ENCODE data around the gene CXCL14.
A peak's percentile ranks its signal among the peaks of the same experiment; 100 is the strongest.

The CXCL14 gene

DNA sequence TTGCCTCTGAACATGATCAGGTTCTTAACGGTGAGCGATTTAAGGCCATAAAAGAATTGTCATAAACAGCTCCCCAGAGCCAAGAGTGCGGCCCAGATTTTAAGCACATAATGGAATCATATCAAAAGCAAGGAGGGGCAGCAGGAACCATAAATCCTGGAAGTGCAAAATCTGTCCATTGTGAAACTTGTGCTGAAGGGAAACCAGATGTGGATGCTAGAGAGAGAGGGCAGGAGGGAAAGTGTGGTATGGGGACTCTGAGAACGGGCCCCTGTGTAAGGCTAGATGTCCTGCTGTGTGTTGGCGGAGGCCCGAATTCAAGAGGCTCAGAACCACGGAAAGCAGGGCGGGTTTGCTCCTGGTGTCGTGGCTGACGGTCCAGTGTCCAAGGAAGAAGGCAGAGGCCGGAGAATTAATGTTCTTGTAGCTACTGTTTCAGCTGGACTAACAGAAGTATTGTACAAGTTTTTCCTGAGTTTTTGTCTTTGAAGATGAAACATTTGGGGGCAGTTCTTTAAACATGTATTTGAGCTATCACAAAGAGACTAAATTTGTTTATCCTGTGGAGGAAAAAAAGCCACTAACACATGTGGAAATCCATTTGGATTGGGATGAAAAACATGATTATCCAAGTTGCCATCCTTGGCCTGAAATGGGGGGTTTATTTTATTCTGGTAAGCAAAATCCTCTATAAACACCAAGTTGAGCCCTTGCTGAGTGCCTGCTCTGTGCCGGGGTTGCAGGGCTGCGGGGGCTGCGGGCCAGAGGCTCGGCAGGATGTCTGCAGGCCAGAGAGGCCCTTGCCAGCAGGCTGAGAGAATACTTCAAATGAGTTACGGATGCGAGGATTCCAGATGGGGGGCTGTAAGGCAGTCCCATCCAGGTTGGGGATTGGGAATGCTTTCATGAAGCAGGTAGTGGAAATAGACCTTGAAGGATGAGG, 9.2 kb upstream of the CXCL14 start:
- Mint-ChIP-seq H3K27ac (no peak overlapping the region), H3K9me3 (no peaks in the 10 kb centered on the region), H3K4me3 (no peak overlapping the region), H3K27me3 (ENCODE audit: low read depth) (peaks cover 28% of the 10 kb centered on the region), H3K36me3 (ENCODE audit: low read depth) (no peaks in the 10 kb centered on the region), H3K4me1 (no peaks in the 10 kb centered on the region)
- TF ChIP-seq, protein P1, sequence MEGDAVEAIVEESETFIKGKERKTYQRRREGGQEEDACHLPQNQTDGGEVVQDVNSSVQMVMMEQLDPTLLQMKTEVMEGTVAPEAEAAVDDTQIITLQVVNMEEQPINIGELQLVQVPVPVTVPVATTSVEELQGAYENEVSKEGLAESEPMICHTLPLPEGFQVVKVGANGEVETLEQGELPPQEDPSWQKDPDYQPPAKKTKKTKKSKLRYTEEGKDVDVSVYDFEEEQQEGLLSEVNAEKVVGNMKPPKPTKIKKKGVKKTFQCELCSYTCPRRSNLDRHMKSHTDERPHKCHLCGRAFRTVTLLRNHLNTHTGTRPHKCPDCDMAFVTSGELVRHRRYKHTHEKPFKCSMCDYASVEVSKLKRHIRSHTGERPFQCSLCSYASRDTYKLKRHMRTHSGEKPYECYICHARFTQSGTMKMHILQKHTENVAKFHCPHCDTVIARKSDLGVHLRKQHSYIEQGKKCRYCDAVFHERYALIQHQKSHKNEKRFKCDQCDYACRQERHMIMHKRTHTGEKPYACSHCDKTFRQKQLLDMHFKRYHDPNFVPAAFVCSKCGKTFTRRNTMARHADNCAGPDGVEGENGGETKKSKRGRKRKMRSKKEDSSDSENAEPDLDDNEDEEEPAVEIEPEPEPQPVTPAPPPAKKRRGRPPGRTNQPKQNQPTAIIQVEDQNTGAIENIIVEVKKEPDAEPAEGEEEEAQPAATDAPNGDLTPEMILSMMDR (IDR thresholded peaks at IDR 0.05; ENCODE audit: unreplicated experiment in 3 of 3), result no peak

DNA sequence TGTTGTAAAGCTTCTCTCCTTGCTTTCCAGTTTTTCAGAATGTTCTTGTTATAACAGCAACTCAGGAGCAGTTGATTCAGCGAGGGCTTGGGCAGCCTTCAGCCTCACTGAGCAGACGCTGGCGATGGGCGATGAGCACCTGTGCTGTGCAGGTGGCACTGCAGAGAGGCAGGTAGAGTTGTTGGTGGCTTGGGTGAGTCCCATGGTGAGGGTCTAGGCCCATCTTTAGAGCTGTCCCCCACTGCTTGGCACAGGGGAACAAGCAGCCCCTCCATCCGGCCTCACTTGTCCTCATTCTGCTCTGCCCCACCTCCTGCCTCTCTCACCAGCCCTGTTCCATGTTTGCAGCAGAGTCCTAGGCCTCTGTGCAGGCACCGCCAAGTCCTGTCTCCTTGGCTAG, 6.1 kb upstream of the CXCL14 start:
- H3K9me3 Mint-ChIP-seq, result no peaks in the 10 kb centered on the region
- no peaks in the 10 kb centered on the region for H3K4me1 Mint-ChIP-seq
- TF ChIP-seq, protein P1 (IDR thresholded peaks at IDR 0.05; ENCODE audit: unreplicated experiment in 3 of 3), result no peak
- no peak overlapping the region for H3K27ac Mint-ChIP-seq
- no peak overlapping the region for H3K4me3 Mint-ChIP-seq
- H3K36me3 Mint-ChIP-seq (ENCODE audit: low read depth), result no peaks in the 10 kb centered on the region
- H3K27me3 Mint-ChIP-seq (ENCODE audit: low read depth), result peaks cover 54% of the 10 kb centered on the region

DNA sequence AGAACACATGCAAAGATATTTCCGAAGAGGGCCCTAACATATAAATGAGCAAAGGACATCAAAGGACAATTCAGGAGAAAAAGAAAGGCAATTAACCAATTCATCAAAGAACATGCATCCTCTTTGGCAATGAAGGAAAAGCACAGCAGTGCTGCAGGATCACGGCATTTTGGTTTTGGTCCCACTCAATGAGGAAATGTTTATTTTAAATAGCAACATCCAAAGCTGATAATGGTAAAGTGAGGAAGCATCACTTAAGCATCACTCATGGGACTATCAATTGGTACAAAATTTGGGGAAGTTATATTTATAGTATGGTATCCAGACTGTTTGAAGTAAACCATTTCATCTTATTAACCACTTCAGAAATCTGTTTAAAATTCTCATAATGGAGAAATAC, 5.5 kb upstream of the CXCL14 start:
- no peak overlapping the region for H3K4me3 Mint-ChIP-seq

DNA sequence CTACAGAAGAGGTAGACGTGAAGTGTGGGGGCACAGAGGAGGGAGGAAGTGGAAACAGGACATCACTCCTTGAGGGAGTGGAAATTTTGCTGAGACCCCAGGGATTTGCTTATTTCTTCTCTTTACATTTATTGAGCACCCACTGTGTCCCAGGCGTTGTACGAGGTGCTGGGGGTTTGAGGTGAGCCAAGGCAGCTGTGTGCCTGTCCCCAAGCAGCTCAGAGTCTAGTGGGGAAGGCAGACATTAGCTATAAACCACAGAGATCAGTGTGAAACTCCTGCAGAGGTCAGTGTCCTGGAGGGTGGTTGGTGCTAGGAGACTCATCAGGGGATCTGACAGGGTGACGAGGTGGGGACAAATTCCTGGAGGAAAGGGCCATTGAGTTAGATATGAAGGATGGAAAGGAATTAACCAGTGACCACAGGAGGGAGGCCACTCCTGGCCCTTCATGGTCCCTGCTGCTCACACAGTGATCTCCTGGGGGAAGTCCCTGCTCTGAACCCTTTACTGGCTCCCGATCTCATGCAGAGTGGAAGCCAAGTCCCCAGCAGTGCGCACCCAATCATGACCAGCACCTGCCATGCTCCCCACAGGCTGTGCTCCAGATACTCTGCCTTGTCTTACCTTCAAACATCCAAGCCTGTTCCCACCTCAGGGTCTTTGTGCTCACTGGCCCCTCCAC, 3.4 kb upstream of the CXCL14 start:
- H3K36me3 Mint-ChIP-seq (ENCODE audit: low read depth), result no peaks in the 10 kb centered on the region
- peaks cover 80% of the 10 kb centered on the region for H3K27me3 Mint-ChIP-seq (ENCODE audit: low read depth)
- no peaks in the 10 kb centered on the region for H3K9me3 Mint-ChIP-seq
- no peak overlapping the region for H3K4me3 Mint-ChIP-seq
- H3K4me1 Mint-ChIP-seq, result peaks cover 6% of the 10 kb centered on the region
- H3K27ac Mint-ChIP-seq, result no peak overlapping the region
- TF ChIP-seq, protein P1 (IDR thresholded peaks at IDR 0.05; ENCODE audit: unreplicated experiment in 3 of 3), result no peak

More for the DNA sequence above, 5.5 kb upstream of the CXCL14 start:
- Mint-ChIP-seq H3K36me3 (ENCODE audit: low read depth) (no peaks in the 10 kb centered on the region), H3K27ac (no peak overlapping the region), H3K4me1 (peaks cover under 1% of the 10 kb centered on the region), H3K9me3 (no peaks in the 10 kb centered on the region), H3K27me3 (ENCODE audit: low read depth) (peaks cover 60% of the 10 kb centered on the region)
- TF ChIP-seq, protein P1 (IDR thresholded peaks at IDR 0.05; ENCODE audit: unreplicated experiment in 3 of 3), result no peak

DNA sequence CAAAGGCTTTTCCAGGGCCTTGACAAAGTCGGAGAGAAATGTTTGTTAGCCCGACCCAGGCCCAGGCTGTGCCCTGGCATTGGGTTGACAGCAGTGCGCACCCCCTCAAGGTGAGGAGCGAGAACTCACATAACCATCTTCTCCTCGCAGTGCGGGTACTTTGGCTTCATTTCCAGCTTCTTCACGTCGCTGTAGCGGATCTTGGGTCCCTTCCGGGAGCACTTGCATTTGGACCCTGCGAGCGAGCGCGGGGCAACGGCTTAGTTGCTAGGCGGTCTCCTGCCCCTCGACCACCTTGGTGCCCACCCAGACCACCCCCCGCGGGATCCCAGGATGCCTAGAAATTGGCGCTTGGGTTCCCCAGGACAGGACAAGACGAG, 496 bp downstream of the CXCL14 start:
- Mint-ChIP-seq H3K4me1 (peaks cover 11% of the 10 kb centered on the region), H3K27ac (no peak overlapping the region), H3K9me3 (no peaks in the 10 kb centered on the region), H3K4me3 (peak overlapping the region; percentile 54 to 76 (median 70)), H3K36me3 (ENCODE audit: low read depth) (no peaks in the 10 kb centered on the region), H3K27me3 (ENCODE audit: low read depth) (peaks cover 95% of the 10 kb centered on the region)
- TF ChIP-seq, protein P1 (IDR thresholded peaks at IDR 0.05; ENCODE audit: unreplicated experiment in 3 of 3), result no peak

Measured in nephron (organoid).